ENCODE data around the gene CNBD2. TPM values are rescaled to one million over a fixed set of nuclear protein-coding genes. Genes with fewer than 3 reads are reported as not detected.

Gene CNBD2
- total and polyA plus RNA-seq, 2 donors (not counting 1 experiment from before 2014, with no cell fraction given) = 8.5 to 19.2 TPM

GRCh38 chr20:35978041-35978513 is 9.7 kb downstream of the CNBD2 start:
- no peaks in the 10 kb centered on the region for H4K20me1 ChIP-seq (ENCODE audit: control insufficient read depth, insufficient read depth, low read length, poor library complexity, severe bottlenecking)
- CTCF ChIA-PET = interaction anchor here (0.6 to 10.5 kb wide), 3 partner anchors 11 to 161 kb away, joined by 3 to 75 read pairs (median 17); no protein-coding TSS in a partner anchor
- WGBS (ENCODE audit: insufficient coverage) = 85% methylated on average over 6 of the region's 9 CpGs
- POLR2A ChIA-PET = no interaction called here
- ATAC-seq (ENCODE audit: low read depth) = no peak
- Mint-ChIP-seq H3K27ac (no peak overlapping the region), H3K4me1 (no peaks in the 10 kb centered on the region), H3K27me3 (no peaks in the 10 kb centered on the region), H3K9me3 (ENCODE audit: insufficient read depth) (no peaks in the 10 kb centered on the region), H3K4me3 (no peak overlapping the region)
- no peaks in the 10 kb centered on the region for H3K27me3 ChIP-seq (replicated peaks in 1 of 4; ENCODE audit: control extremely low read depth in 1 of 4, control insufficient read depth in 3 of 4, insufficient read depth in 4 of 4, low read length in 3 of 4)
- H3K4me3 ChIP-seq (ENCODE audit: control extremely low read depth in 1 of 5, extremely low read depth in 1 of 5, insufficient read depth in 1 of 5, low read depth in 2 of 5, low read length in 4 of 5) = no peak overlapping the region
- H3K4me2 ChIP-seq (replicated peaks; ENCODE audit: low read depth, low read length, poor library complexity, severe bottlenecking) = no peak overlapping the region
- no peak overlapping the region for H2AFZ ChIP-seq (ENCODE audit: insufficient read depth, low read depth, low read length, poor library complexity, severe bottlenecking)
- peaks cover 0 to 2% (median 0%) of the 10 kb centered on the region in 3 donors for H3K9me3 ChIP-seq (ENCODE audit: control extremely low read depth in 1 of 3, control insufficient read depth in 2 of 3, insufficient read depth in 1 of 3, low read length in 2 of 3)
- no peak overlapping the region for H3K27ac ChIP-seq (ENCODE audit: low read length in 2 of 2)
- H3K36me3 ChIP-seq (replicated peaks in 1 of 2; ENCODE audit: control extremely low read depth in 1 of 2, control insufficient read depth in 1 of 2, extremely low read depth in 1 of 2, insufficient read depth in 2 of 2, low read length in 1 of 2) = no peaks in the 10 kb centered on the region
- no peak overlapping the region for H3K9ac ChIP-seq (ENCODE audit: low read length)
- no peaks in the 10 kb centered on the region for H3K4me1 ChIP-seq (ENCODE audit: control insufficient read depth in 2 of 2, insufficient read depth in 2 of 2, low read length in 2 of 2)
- TF ChIP-seq EZH2 (IDR thresholded peaks at IDR 0.05; ENCODE audit: borderline replicate concordance, insufficient read depth, low read depth, low read length, poor library complexity, severe bottlenecking) (no peak), CTCF (IDR thresholded peaks at IDR 0.05) (no peak)
- H3K79me2 ChIP-seq (ENCODE audit: control insufficient read depth, insufficient read depth, low read length) = no peaks in the 10 kb centered on the region
- no peak for DNase-seq
- intact Hi-C loops (cut with micrococcal nuclease) = no loop called here

- Histone ChIP-seq H3K4me3 (ENCODE audit: control extremely low read depth in 1 of 5, extremely low read depth in 1 of 5, insufficient read depth in 1 of 5, low read depth in 2 of 5, low read length in 4 of 5) (no peak overlapping the region), H4K20me1 (ENCODE audit: control insufficient read depth, insufficient read depth, low read length, poor library complexity, severe bottlenecking) (no peaks in the 10 kb centered on the region), H3K9ac (ENCODE audit: low read length) (no peak overlapping the region), H3K79me2 (ENCODE audit: control insufficient read depth, insufficient read depth, low read length) (no peaks in the 10 kb centered on the region), H3K9me3 (ENCODE audit: control extremely low read depth in 1 of 3, control insufficient read depth in 2 of 3, insufficient read depth in 1 of 3, low read length in 2 of 3) (peaks cover 0 to 2% (median 0%) of the 10 kb centered on the region in 3 donors), H3K4me1 (ENCODE audit: control insufficient read depth in 2 of 2, insufficient read depth in 2 of 2, low read length in 2 of 2) (no peaks in the 10 kb centered on the region), H3K27ac (ENCODE audit: low read length in 2 of 2) (no peak overlapping the region), H2AFZ (ENCODE audit: insufficient read depth, low read depth, low read length, poor library complexity, severe bottlenecking) (no peak overlapping the region), H3K36me3 (replicated peaks in 1 of 2; ENCODE audit: control extremely low read depth in 1 of 2, control insufficient read depth in 1 of 2, extremely low read depth in 1 of 2, insufficient read depth in 2 of 2, low read length in 1 of 2) (no peaks in the 10 kb centered on the region), H3K4me2 (replicated peaks; ENCODE audit: low read depth, low read length, poor library complexity, severe bottlenecking) (no peak overlapping the region), H3K27me3 (replicated peaks in 1 of 4; ENCODE audit: control extremely low read depth in 1 of 4, control insufficient read depth in 3 of 4, insufficient read depth in 4 of 4, low read length in 3 of 4) (no peaks in the 10 kb centered on the region)
- CTCF ChIA-PET = interaction anchor here (0.7 to 10.5 kb wide), 3 partner anchors 15 to 159 kb away, joined by 3 to 75 read pairs (median 17); partner anchors contain the start of gene SCAND1
- TF ChIP-seq CTCF (IDR thresholded peaks at IDR 0.05) = no peak
- TF ChIP-seq EZH2 (IDR thresholded peaks at IDR 0.05; ENCODE audit: borderline replicate concordance, insufficient read depth, low read depth, low read length, poor library complexity, severe bottlenecking) = no peak
- Mint-ChIP-seq H3K27ac (no peak overlapping the region), H3K4me3 (no peak overlapping the region), H3K4me1 (no peaks in the 10 kb centered on the region), H3K9me3 (ENCODE audit: insufficient read depth) (no peaks in the 10 kb centered on the region), H3K27me3 (no peaks in the 10 kb centered on the region)
- POLR2A ChIA-PET = no interaction called here
- DNase-seq (no peak), ATAC-seq (ENCODE audit: low read depth) (no peak)
- 66% methylated on average over 4 of the region's 5 CpGs for WGBS (ENCODE audit: insufficient coverage)
- intact Hi-C loops (cut with micrococcal nuclease) = no loop called here
Observed at GRCh38 chr20:35979544-35979943, 11.2 kb downstream of the CNBD2 start.

Data from B cell (primary cell).